Measurements from ENCODE around the gene KIFAP3.

DNA sequence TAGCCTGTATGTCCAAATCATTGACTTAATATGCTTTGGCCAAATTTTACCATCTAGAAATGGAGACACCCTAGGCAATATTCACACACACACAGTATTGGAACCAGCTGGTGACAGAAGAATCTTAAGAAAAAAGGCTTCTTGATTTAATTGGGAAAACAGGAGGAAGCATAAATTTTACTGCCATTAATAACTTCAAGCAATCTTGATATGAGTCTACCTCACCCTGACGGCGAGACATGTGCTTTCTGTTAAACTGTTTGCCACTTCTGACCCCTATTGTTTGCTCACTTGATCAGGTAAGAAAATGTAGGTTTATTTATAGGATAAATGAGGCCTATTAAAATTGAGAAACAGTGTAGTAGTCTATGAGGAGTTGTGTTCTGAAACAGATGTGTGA is 73.2 kb downstream of the KIFAP3 start:
- TF ChIP-seq CTCF (IDR thresholded peaks at IDR 0.05) = no peak
- no peak for TF ChIP-seq POLR2A (IDR thresholded peaks at IDR 0.05)
- no peak for TF ChIP-seq POLR2AphosphoS5 (IDR thresholded peaks at IDR 0.05; ENCODE audit: insufficient read depth in 1 of 2, low read depth in 1 of 2)

Measured in vagina (tissue), 2 donors.